Suppressor macrophage (primary cell): Measurements from ENCODE around the gene MVK.

Experiments used
- DNase-seq, 4 experiments: peaks; one replicate each; pipeline ENCODE4 v3.0.0-alpha.2; 2020 to 2022

MVK gene

GRCh38 chr12:109637348-109637747 lies 63.8 kb downstream of the MVK start:
- DNase-seq, result no peak

DNA sequence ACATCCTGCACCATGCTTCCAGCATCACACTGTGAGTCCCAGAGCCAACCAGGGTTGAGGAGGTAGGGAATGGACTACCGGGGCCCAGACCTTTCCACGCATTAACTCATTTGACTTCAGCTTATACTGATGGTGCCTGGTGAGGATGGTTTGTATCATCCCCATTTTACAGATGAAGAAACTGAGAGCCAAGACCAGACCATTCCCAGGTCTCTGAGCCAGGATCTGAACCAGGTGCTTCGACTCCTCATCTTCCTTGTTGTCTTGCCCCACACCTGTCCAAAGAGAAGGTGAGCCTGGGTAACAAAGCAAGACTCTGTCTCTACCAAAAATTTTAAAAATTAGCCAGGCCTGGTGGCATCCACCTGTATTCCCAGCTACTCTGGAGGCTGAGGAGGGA lies 64.4 kb downstream of the MVK start:
- no peak for DNase-seq

DNA sequence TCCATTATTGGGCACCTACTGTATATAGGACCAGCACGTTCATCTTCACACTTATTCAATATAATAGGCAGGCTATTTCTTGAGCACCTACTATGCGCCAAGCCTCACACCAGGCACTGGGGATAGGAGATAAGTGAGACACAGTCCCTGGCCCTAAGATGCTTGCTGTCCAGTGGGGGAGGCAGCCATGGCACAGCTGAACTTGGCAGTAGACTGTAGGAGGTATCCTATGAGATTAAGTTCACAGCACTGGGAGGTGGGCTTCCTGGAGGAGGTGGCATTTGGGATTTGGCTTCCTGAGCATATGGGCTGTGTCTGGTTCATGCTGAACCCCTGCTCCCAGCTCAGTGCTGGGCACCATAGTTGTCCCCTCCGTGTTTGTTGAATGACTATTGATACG lies 65.1 kb downstream of the MVK start:
- DNase-seq, result no peak

- no peak for DNase-seq
These were observed 65.7 kb downstream of the MVK start for GRCh38 chr12:109639151-109639872.

GRCh38 chr12:109640961-109641360 lies 67.4 kb downstream of the MVK start:
- DNase-seq, result no peak

DNA sequence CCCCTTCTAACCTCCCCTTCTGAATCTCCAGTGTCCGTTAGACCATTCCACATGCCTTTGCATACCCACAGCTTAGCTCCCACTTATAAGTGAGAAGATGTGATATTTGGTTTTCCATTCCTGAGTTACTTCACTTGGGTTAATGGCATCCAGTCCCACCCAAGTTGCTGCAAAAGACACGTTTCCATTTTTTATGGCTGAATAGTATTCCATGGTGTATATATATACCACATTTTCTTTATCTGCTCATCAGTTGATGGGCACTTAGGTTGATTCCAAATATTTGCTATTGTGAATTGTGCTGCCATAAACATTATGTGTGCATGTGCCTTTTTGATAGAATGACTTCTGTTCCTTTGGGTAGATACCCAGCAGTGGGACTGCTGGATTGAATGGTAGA lies 67.8 kb downstream of the MVK start:
- DNase-seq, result no peak

GRCh38 chr12:109642506-109643132 lies 69.0 kb downstream of the MVK start:
- no peak for DNase-seq

DNA sequence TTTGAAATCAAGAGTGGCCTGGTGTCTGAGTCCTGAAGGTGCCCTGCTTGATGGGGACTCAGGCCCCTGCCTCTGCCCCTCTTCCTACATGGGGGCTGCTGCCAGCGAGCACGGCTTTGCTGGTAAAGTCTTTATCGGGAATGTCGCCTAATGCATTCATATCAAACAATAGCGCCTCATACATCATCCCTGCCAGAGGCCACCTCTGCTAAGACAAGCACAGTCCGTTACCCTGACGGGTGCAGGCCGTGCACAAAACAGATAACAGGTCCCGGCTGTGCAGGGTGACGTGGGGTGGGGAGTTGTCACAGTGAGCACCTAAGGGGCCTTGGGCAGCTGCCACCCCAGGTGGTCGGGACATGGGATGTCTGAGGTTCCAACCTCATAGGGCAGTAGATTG lies 71.6 kb downstream of the MVK start:
- DNase-seq, result no peak

GRCh38 chr12:109645708-109646107 lies 72.1 kb downstream of the MVK start:
- DNase-seq, result no peak
